Ishikawa (cell line): Measurements from ENCODE around the gene LHFPL2.

Source experiments
- EP300 ChIP-seq: IDR thresholded peaks from 2 replicates; pipeline ENCODE4 v1.6.1; 2012; ENCODE audit warnings: borderline replicate concordance
- RAD21 ChIP-seq: IDR thresholded peaks from 2 replicates; pipeline ENCODE4 v1.6.1; 2012; ENCODE audit warnings: low read depth
- TEAD4 ChIP-seq: IDR thresholded peaks from 2 replicates; pipeline ENCODE4 v1.6.1; 2012
- YY1 ChIP-seq: IDR thresholded peaks from 2 replicates; pipeline ENCODE4 v1.6.1; 2012; ENCODE audit warnings: low read depth
- TF ChIP-seq, protein P1 (sequence below): IDR thresholded peaks from 2 replicates; pipeline ENCODE4 v1.6.1; 2012

DNA sequence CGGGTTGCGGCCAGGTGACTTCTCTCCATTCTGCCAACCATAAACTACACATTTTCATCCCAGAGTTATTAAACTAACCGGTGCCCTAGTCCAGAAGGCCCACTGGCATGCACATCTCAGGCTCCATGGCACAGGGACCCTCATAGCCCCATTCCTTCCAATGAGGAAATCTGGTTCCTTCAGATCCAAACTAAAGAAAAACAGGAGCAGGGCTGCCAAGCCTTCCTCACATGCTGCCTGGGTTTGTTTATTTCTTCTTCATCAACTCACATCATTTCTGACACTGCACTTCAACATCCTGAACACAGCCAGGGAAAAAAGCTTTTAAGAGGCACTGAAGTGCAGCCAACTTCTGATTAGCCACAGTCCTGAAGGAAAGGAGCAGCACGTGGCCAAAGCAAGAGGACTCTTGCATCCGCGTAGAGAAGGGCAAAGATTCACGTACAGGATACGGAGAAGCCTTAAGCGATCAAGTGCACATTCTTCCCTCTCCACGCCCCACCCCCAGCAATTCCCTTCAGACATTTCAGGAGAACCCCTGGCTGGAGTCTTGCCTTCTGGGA lies 22.5 kb downstream of the LHFPL2 start:
- TF ChIP-seq, protein P1, sequence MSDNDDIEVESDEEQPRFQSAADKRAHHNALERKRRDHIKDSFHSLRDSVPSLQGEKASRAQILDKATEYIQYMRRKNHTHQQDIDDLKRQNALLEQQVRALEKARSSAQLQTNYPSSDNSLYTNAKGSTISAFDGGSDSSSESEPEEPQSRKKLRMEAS: no peak
- no peak for TF ChIP-seq RAD21
- TF ChIP-seq EP300: no peak
- TF ChIP-seq TEAD4: no peak
- TF ChIP-seq YY1: no peak
